NB4 (cell line): ENCODE data around the gene MCTP1.

Experiments
- DNase-seq: peaks from one replicate; pipeline ENCODE4 v3.0.0; 2010; ENCODE audit warnings: low read depth
- H3K4me3 ChIP-seq: one replicate; pipeline ENCODE4 v1.5.1; 2011; ENCODE audit warnings: mild to moderate bottlenecking, low read depth, low read length, moderate library complexity
- MYC ChIP-seq: IDR thresholded peaks from 2 replicates; pipeline ENCODE4 v1.6.1; 2011; ENCODE audit warnings: low read depth, low read length
- POLR2A ChIP-seq: IDR thresholded peaks from 2 replicates; pipeline ENCODE4 v1.6.1; 2011; ENCODE audit warnings: mild to moderate bottlenecking; ENCODE audit not compliant: insufficient read length; ENCODE audit errors: extremely low read depth
- TF ChIP-seq, protein P1 (sequence below): IDR thresholded peaks from one replicate; pipeline ENCODE4 v1.5.1; 2012; ENCODE audit warnings: low read depth, low read length
- TF ChIP-seq, protein P2 (sequence below): IDR thresholded peaks from 2 replicates; pipeline ENCODE4 v1.6.1; 2011; ENCODE audit warnings: low read depth, low read length

Gene MCTP1

GRCh38 chr5:95163079-95163478, 121.8 kb downstream of the MCTP1 start:
- no peak overlapping the region for H3K4me3 ChIP-seq
- DNase-seq = no peak
- TF ChIP-seq, protein P1, sequence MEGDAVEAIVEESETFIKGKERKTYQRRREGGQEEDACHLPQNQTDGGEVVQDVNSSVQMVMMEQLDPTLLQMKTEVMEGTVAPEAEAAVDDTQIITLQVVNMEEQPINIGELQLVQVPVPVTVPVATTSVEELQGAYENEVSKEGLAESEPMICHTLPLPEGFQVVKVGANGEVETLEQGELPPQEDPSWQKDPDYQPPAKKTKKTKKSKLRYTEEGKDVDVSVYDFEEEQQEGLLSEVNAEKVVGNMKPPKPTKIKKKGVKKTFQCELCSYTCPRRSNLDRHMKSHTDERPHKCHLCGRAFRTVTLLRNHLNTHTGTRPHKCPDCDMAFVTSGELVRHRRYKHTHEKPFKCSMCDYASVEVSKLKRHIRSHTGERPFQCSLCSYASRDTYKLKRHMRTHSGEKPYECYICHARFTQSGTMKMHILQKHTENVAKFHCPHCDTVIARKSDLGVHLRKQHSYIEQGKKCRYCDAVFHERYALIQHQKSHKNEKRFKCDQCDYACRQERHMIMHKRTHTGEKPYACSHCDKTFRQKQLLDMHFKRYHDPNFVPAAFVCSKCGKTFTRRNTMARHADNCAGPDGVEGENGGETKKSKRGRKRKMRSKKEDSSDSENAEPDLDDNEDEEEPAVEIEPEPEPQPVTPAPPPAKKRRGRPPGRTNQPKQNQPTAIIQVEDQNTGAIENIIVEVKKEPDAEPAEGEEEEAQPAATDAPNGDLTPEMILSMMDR = no peak

DNA sequence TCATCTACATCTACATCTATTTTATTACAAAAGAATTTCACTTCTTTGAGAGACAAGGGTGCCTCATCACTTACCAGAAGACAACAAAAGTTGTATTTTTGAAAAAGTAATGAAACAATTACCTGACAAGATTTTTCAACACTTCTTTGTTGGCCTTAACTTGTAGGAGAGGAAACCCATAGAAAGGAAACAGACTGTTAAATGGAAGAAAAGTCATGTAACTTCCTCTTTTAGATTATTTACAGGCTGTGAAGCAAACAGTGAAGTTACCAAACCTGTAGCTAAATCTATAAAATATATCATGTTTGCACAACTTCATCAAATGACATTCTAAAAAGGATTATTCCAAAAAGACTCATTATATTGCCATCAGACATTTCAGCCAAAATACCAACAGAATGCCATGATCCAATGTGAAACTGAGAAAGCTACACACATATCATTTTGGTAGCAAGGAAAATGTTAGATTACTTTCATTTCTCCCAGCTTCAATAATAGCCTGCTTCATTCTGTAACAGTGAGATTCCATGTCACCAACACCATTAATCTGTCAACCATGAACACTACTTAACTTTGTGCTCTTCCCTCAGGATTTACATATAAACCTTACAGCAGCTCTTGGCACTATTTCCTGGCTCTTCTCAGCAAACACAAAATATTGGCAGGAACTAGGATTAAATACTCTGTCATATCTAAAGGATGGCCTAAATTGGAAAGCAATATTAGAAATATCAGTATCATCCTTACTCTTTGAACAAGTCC, 122.5 kb downstream of the MCTP1 start:
- H3K4me3 ChIP-seq = peak overlapping the region; percentile 21
- TF ChIP-seq, protein P1 = no peak
- TF ChIP-seq, protein P2, sequence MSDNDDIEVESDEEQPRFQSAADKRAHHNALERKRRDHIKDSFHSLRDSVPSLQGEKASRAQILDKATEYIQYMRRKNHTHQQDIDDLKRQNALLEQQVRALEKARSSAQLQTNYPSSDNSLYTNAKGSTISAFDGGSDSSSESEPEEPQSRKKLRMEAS = no peak
- TF ChIP-seq MYC (no peak), POLR2A (no peak)
- peak; percentile 62 for DNase-seq

- no peak for DNase-seq
- no peak overlapping the region for H3K4me3 ChIP-seq
- TF ChIP-seq, protein P1 = no peak
- TF ChIP-seq MYC = no peak
- no peak for TF ChIP-seq POLR2A
- TF ChIP-seq, protein P2 = no peak
These were observed 125.3 kb downstream of the MCTP1 start for GRCh38 chr5:95159603-95160002.

DNA sequence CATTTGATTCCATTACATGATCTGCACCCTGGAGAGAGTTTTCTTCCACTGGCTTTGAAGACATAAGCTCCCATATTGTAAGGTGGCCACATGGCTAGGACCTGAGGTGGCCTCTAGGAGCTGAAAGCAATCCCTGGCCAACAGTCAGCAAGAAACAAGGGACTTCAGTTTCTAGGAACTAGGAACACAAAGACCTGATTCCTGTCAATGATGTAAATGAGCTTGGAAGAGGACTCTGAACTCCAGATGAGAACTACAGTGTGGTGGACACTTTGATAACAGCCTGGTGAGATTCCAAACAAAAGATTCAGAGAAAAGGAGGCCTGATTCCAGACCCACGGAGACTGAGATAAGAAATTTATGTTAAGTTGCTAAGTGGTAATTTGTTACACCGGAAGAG, 129.0 kb downstream of the MCTP1 start:
- no peak overlapping the region for H3K4me3 ChIP-seq
- no peak for TF ChIP-seq POLR2A
- TF ChIP-seq, protein P1 = no peak
- TF ChIP-seq MYC = no peak
- DNase-seq = no peak

GRCh38 chr5:95153511-95153910, 131.4 kb downstream of the MCTP1 start:
- no peak for DNase-seq
- no peak overlapping the region for H3K4me3 ChIP-seq
- TF ChIP-seq MYC (no peak), POLR2A (no peak)
- TF ChIP-seq, protein P2 = no peak
- TF ChIP-seq, protein P1 = no peak

DNA sequence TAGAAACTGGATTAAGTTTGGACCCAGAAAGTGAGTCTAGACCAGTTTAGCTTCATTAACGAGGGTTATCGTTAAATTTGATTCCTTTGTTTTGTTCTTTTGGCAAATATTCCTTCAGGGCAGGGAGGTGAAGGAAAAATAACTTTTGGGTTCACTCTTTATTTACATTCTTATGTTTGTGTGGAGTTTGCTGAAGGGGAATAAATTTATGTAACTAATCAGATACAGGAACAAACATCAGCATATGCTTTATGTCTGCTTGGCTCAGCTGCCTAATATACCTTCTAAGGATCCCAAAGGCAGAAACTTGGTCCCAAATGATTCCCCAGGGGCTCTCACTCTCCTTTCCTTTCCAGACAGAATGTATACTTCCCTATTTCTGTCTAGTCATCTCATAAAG, 132.4 kb downstream of the MCTP1 start:
- TF ChIP-seq POLR2A = no peak
- TF ChIP-seq MYC = no peak
- TF ChIP-seq, protein P2 = no peak
- TF ChIP-seq, protein P1 = no peak
- no peak overlapping the region for H3K4me3 ChIP-seq
- DNase-seq = peak; percentile 40
